ENCODE results near the gene HAVCR1.
"Not testable (repeated sequence)": the region's sequence is repeated elsewhere in the genome, so short reads cannot be mapped to it uniquely, and the experiment has no call there.

HAVCR1 gene

DNA sequence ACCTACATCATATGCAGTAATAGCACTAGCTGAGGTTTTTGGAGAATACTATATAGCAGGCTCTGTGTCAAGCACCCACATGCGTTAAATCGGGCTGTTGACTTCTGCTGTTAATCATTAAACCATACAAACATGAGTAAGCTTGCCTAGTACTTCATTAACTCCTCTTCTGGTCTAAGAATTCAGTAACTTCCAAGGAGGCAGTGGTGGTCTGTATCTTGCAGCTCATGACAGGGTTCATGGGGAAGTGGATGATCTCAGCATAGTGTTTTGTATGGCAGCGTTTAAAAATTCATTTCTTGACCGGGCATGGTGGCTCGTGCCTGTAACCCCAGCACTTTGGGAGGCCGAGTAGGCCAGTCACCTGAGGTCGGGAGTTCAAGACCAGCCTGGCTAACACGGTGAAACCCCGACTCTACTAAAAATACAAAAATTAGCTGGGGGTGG, at the start of gene HAVCR1:
HAVCR1 (minus strand) TSS at position 24 of the 447 bp plus-strand sequence. CDS start 1,173 bp downstream, outside the sequence.
- DNase-seq, result no peak

DNA sequence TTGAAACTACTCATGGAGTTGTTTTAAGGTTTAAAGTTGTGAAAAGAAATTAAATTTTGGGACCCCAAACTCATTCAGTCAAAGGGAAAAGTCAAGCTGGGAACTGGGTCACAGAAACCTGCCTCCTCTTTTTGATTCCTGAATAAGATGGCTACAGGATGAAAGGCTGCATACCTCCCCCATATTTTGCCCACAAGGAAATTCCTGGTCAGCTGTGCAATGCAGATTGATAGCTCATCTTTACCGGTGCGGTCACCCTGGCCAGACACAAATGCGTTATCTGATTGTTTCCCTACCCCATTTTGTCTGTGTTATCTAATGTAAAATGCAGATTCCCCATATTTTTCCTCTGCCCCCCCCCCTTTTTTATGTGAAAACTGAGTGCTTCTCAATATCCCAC, 48.6 kb upstream of the HAVCR1 start:
- DNase-seq, result no peak

DNA sequence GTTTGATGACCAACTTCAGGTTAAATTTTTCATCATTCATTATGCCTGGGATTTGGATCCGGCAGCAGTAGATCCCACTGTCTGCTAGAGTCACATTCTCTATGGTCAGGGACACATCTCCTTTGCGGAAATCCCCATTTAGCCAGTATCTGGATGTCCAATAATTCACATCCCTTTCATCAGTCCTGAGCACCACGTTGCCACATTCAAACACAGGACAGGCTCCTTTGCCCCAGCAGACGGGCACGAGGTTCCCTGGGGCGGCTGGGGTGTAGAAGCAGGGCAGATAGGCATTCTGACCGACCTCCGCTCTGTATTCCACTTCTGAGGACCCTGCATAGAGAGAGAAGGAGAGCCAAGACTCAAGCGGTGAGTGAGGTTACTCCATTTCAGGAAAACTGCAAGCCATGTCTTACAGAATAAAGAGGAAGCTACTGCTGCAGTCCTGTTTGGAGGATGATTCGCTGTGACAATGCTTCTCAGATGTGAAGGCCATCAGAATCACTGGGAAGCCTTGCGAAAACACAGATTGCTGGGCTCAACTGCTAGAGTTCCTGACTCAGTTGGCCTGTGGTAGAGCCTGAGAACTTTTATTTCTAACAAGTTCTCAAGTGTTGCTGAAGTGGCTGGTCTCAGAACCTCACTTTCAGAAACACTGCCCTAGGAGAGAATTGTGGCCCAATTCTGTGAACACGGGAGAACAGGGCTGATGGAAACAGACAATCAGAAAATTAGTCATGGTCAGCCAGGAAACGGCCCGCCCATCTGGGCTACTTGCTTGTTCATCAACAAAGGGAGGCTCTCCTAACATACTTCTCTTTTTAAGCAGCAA, 47.9 kb upstream of the HAVCR1 start:
- no peak for DNase-seq

DNA sequence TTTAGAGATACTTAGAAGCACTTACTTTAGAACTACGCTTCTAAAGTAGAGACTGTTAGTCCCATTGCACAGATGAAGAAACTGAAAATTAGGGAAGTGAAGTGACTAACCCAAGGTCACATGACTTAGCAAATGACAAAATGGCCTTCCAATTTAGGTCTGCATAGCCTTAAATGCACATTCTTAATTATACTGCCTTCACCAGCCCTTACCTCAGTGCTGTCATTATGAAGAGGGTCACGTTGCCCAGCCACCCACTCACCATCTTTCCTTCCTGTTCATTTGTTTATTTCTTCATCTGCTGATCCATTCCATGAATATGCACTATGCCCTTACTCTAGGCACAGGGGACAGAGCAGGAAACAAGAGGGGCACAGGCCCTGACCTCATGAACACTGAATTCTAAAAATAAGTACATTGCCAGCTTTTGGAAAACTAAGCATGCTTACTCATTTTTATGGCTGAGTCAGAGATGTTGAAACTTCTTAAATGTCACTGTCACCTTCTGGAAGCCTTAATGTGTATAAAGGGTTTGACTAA, 41.3 kb upstream of the HAVCR1 start:
- no peak for DNase-seq

DNA sequence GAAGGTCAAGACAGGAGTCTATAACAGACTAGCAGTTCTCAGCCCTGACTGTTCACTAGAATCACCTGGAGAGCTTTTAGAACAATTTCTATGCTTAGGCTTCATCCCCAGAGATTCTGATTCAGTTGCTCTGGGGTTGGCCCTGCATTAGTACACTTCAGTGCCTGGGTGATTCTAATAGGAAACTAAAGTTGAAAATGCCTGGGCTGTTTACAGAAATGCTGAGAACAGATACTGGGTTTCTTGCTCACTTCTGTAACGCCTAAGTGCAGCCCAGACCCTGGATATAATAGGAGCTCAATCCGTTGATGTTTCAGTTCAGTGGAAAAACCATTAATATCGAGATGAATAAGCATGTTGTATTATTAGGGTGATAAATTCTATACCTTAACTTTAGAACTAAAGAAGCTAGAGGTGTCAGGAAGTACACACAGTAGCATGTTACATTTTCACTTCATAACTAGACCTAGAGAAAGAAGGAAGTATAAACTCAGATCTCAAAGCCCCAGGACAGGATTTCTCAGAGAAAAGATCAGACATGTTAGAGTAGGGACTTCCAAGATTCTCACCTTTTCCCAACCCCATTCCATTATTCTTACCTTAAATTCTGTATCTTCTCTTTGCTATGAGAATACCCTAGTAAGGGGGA, 29.6 kb upstream of the HAVCR1 start:
- no peak for DNase-seq

DNA sequence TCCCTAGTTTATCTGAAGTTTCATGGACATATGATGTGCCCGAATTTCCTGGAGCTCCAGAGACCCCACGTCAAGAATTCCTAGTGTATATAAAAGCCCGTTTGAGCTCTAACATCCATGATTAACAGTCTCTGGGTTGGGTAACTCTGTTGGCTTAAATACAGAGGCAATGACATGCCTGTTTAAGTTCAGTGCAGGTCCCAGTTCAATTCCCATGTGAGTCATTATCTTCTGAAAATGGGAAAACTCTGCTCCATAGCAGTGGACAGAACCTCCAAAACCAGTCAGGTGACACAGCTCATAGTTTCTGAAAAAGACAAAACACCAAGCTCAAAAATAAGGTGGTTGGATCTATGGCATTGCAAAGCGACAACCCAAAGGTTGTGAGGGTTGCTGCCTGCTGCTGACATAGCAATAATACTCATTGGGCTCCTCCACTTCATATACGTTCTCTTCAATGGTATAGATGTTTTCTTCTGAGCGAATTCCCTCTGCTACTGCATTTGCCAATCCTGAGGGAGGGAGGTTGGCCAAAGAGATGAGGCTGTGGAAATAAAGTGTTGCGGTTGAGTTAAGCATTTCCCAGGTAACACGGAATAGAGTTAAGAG, 27.9 kb upstream of the HAVCR1 start:
- DNase-seq, result no peak

DNA sequence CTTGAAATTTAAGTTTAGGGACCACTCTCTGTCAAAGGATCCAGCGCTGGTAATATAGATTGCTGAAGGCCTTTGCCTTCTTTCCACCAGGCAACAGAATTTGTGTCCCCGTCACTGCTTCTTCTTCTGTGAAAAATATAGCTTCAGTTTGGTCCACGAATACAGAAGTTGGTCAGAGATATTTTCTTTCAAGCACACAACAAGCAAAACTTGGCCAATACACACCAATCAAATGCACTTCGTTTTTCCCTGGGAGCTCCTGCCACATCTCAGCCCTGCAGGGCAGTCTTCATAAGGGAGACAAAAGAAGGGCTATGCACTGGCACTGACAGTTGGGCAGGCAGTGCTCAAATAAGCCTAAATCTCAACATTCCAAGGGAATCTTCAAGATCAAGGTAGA, 27.0 kb upstream of the HAVCR1 start:
- no peak for DNase-seq

DNA sequence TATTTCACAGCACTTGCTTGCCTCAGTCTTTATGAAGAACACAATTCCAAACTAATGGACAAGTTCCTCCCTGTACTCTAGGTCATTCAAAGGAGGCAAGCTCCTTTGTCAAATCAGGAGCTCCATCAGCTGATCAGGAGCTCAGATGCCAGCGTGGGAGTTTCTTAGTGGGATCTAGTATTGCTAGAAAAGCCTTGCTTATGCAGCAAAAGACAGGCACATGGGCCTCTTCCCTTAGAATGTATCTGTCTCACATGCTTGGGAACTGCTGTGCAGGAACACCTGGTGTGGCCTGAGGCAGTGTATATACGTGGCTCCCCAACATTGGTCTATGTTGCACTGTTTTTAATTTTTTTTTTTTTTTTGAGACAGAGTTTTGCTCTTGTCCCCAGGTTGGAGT, 21.4 kb upstream of the HAVCR1 start:
- no peak for DNase-seq

DNA sequence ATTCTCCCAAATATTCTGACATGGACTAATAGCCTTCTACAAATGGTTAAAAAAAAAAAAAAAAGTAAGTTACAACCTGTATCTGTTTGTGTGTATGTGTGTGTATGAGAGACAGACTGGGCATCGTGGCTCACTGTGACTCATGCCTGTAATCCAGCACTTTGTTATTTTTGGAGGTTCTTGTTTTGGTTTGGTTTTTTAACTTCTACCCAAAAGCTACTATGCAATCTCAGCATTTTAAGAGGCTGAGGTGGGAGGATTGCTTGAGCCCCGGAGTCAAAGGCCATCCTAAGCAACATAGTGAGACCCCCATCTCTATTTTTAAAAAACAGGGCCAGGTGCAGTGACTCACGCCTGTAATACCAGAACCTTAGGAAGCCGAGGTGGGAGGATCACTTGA, 17.6 kb upstream of the HAVCR1 start:
- DNase-seq, result no peak

DNA sequence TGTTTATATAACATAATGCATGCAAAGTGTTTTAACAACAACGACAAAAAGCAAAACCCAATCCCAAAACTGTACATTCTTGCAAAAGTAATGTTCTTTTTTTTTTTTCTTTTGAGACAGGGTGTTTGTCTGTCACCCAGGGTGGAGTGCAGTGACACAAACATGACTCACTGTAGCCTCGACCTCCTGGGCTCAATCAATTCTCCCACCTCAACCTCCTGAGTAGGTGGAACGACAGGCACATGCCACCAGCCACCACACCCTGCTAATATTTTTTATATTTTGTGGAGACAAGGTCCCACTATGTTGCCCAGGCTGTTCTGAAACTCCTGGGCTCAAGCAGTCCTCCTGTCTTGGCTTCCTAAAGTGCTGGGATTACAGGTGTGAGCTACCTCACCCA, 13.6 kb upstream of the HAVCR1 start:
- no peak for DNase-seq

DNA sequence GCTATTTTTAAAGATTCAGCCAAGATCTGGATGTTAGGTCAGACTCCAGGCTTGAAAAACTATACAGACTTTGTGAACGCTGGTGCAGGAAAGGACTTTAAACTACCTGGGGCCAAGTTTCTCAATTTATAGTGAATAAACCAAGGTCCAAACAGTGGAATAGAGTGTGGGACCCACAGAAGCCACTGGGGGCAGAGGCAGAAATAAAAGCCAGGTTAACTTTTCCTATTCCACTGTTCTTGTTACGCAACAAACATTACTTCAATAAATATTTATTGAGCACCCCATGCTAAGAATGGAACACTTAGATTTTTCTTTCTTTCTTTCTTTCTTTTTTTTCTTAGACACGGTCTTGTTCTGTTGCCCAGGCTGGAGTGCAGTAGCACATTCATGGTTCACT, 11.0 kb upstream of the HAVCR1 start:
- no peak for DNase-seq

DNA sequence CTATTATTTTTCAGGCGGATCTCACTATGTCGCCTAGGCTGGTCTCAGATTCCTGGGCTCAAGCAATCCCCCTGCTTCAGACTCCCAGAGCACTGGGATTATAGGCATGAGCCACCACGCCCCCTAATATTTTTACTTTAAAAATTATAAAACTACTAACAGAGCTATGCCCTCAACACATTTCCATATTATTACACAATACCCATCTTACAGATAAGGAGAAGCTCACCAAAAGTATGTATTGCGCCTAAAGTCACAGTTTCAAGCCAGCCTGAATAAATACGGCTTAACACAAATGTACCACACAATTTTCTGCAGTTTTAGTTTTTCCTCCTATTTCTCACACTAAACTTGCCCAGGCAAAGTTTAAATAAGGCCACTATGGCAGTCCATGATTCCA, 9.9 kb upstream of the HAVCR1 start:
- no peak for DNase-seq

DNA sequence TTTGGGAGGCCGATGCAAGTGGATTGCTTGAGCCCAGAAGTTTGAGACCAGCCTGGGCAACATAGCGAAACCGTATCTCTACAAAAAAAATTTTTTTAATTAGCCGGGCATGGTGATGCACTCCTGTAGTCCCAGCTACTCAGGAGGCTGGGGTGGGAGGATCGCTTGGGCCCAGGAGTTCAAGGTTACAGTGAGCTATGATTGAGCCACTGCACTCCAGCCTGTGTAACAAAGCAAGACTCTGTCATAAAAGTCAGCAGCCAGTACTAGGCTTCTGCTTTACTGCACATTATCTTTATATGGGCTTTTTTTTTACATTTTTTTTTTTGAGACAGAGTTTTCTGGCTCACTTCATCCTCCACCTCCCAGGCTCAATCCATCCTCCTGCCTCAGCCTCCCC, 9.4 kb upstream of the HAVCR1 start:
- no peak for DNase-seq

DNA sequence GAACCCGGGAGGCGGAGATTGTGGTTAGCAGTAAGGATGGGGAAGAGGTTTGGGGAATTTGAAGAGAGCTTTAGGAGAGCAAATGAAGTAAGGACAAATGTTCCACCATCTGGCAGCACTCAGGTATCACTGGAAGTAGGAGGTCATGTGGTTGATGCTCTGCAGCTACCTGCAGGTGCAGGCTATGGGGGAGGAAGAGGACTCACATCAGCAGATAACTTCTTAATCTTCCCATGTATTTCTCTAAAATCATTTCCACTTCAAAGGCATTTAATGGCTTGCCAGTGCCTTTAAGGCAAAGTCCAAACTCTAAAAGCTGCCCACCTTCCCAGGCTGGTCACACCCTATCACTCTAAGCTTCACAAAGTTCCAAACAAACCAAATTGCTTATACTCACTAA, 8.1 kb upstream of the HAVCR1 start:
- DNase-seq, result no peak

DNA sequence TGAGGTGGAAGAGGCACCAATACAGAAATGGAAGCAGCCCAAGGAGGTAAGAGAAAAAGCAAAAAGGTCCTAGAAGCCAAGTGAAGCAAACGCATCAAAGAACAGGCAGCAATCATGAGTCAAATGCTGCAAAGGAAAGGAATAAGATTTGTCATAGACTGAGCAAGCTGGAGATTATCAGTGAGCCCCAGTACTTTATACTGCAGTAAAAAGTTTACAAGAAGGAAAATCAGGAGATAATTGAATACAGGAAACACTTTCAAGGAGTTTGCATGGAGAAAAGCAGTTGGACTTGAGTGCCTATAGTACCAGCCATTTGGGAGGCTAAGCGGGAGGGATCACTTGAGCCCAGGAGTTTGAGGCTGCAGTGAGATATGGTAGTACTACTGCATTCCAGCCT, 7.2 kb upstream of the HAVCR1 start:
- no peak for DNase-seq

DNA sequence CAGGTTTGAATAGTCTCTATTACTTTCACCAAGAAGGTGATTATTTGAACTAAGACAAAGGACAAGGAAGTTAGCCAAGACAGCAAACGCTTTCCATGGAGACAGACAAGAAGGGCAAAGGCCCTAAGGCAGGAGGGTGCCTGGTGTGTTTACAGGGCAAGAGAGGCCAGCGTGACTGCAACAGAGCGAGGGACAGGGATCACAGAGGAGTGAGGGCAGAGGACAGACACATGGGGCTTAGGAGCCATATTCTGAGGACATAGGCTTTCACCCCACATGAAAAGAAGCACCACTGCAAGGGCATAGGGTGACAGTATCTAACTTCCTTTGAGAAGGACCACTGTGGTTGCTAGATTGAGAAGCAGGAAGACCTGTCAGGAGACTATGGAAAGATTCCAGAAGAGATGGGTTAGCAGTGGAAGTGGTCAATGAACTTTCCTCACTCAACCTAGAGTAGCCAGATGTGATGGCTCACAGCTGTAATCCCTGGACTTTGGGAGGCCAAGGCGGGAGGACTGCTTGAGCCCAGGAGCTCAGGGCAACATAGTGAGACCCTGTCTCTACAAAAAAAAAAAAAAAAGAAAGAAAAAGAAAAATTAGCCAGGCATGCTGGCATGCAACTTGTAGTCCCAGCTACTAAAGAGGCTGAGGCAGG, 5.0 kb upstream of the HAVCR1 start:
- DNase-seq, result no peak

DNA sequence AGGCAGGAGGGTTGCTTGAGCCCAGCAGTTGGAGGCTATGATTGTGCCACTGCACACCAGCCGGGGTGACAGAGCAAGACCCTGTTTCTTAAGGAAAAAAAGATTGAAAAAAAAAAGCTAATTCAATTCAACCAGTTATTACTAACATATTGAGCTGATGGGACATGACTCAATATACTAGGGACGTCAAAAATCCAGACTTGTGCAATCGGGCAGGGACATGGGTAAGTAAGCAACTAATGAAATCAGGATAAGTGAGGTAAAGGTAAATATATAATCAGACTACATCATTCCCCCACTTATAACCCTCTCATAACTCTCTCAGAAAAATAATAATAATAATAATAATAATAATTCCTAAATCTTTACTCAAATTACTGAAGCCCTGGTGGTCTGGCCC, 975 bp upstream of the HAVCR1 start:
- no peak for DNase-seq

DNA sequence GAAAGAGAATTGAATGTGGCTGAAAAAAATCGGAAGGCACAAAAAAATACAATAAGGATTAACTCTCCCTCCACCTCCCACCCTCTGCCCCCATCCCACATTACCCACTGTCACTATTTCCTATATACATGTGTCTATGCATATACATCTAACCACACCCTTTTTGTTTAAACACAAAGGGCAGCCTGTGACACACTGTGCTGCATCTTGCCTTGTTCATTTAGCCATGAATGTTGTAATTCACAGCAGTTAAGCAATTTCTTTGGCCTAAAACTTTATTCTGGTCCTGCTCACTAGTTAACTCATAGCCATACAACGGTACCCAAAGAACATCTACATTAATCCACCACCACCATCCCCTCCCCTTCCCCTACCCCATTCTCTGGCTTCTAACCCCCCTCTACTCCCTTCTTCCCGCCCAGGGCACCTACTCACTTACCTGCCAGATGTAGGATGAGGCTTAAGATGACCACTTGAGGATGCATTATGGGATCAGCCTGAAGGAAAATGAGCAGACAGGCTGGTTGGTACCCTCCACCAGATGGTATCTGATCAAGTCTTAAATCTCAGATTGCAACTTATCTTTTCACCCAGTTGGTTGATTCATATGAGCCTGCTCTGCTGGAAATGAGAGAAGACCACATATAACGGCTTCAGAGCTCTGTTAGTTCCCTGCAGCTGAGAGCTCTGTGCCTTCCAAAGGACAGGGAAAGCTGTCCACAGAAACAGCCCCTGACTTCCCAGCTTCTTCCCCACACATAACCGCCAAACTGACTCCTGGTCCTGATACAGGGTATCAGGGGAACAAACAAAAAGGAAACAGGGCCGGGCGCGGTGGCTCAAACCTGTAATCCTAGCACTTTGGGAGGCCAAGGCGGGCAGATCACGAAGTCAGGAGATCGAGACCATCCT, 1.2 kb downstream of the HAVCR1 start:
- DNase-seq, result no peak

DNA sequence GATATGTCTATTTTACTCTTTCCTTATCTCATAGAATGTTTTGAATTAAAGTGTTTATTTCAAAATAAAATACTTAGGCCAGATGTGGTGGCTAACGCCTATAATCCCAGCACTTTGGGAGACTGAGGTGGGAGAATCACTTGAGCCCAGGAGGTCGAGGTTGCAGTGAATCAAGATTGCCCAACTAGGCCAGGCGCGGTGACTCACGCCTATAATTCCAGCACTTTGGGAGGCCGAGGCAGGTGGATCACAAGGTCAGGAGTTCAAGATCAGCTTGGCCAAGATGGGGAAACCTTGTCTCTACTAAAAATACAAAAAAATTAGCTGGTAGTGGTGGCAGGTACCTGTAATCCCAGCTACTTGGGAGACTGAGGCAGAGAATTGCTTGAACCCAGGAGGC, 2.1 kb downstream of the HAVCR1 start:
- DNase-seq, result not testable (repeated sequence)

DNA sequence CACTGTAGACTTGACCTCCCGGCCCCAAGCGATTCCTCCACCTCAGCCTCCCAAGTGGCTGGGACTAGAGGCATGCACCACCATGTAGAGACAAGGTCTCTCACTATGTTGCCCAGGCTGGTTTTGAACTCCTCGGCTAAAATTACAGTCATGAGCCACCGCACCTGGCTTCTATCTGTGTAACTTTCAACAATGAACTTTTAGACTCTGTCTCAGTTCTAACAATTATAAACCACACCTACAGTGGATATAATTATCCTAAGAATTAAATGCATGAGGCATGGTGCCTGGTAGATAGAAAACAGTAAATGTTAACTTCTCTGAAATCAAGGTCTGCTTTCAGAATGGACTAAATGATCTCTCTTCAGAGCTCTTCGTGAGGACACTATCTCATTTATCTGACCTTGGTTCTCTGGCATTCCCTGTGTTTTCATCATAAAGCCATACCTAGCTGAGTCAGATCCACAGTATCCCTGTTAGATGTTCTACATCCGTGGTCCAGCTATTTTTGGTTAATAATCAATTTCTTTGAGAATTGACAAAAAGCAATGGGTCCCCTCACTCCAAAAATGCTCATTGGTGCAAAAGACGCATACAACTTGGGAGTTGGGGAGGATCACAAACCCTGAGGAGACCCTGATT, 7.2 kb downstream of the HAVCR1 start:
- DNase-seq, result no peak

DNA sequence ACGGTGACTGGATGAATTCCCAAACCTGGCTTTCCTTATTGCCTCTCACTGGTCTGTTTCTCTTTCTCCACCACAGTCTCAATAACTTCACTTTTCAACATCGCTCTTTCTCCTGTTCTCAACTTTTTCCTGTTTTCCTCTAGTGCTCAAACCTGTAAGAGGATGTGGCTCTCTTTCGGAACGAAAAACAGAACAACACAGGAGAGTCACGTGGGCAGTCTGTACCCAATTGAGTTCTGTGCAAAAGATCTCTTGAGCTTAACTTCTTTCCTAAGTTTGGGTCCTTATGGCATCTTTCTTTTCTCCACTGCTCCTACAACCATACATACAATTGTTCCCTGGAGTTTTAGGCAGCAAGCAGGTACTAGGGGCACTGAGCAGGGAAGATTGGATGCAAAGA, 8.9 kb downstream of the HAVCR1 start:
- DNase-seq, result no peak

DNA sequence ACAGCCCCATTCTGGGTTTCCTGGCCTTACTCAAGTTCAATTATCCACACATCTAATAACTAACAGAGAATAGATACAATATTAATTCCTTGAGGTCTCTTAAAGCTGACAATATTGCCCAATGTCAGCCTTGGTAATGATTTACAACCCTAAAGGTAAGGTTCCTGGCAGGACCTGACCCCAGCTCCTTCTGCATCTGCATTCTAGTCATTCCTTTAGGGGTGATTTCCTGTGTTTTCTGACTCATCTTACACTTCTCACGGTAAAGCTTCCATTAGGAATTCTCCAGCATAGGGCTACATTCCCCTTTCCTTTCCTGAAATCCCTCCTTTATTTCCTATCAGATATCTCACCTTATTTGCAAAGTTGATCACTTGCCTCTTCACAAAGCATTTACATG, 9.3 kb downstream of the HAVCR1 start:
- no peak for DNase-seq

Measured in activated T-cell treated with anti-CD3 and anti-CD28 coated beads for 4 hours (primary cell).